ENCODE measurements around the gene HAUS2.
A peak's percentile ranks its signal among the peaks of the same experiment; 100 is the strongest.
"Not testable (repeated sequence)": the region's sequence is repeated elsewhere in the genome, so short reads cannot be mapped to it uniquely, and the experiment has no call there.

The HAUS2 gene

DNA sequence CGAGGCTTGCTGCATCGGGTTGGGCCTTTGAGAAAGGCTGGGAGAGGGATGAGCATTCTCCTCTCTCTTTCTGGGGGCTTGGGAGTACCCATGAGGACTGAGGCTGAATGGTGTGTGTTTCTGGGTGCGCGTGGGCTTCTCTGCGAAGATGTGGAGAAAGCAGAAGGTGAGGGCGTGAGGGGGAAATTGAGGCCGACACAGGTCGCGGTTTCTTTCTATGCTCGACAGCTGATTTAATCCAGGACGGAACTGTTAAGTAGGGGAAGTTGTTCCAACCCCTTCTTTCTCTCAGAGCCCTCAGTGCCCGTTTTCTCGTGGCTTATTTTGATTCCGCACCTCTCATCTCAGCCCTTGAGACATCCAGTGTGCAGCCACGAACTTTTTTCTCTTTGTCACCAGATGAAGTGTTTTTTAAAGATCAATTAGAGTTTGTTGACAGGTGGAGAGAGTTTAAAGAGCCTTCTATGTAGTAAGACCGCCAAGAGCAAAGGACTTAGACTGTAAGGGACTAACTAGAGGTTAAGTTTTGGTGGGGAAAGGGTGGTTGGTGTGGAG, 27.5 kb downstream of the HAUS2 start:
- no peak for DNase-seq (ENCODE audit: low spot score)

DNA sequence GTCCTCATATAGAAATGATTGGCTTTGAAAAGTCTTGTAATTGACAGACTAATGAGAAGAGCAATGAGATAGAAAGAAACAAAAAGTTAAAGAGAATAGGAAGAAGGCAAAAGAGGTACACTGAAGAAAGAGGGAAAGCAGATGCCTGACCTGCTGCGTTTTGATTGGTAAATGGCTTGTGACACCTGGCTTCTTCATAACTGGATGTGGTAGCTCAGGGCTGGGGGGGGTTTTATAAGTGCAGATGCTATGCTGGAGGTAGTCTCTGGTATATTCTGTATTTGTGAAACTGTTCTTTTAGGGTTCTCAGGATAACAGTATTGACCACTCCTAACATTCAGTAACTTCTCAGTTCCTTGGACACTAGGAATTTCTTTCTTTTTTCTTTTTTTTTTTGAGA, 28.1 kb downstream of the HAUS2 start:
- DNase-seq (ENCODE audit: low spot score) = no peak

DNA sequence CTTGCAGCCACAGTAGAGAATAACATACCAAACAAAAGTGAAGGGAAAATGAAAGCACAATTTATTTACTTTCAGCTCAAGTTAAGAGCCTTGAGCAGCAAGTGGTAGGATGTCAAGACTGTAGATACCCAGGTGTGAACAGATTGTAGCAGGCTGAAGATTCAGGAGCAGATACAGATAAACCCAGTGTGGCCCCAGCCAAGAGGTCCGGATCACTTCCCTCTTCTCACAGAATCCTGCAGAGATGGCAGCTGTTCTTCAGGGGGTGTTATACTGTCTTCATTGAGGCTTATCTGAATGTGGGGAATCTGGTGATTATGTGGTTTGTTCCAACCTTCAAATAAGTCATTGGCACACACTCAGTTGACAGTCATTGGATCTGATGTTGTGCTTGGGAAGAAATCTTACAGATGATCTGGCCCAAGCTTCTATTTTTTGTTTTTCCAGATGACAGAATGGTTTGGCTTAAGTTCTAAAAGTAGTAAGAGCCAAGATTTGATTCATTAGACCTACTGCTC, 28.9 kb downstream of the HAUS2 start:
- no peak for DNase-seq (ENCODE audit: low spot score)

- DNase-seq (ENCODE audit: low spot score) = no peak
Observed at GRCh38 chr15:42578984-42579537, 30.4 kb downstream of the HAUS2 start.

DNA sequence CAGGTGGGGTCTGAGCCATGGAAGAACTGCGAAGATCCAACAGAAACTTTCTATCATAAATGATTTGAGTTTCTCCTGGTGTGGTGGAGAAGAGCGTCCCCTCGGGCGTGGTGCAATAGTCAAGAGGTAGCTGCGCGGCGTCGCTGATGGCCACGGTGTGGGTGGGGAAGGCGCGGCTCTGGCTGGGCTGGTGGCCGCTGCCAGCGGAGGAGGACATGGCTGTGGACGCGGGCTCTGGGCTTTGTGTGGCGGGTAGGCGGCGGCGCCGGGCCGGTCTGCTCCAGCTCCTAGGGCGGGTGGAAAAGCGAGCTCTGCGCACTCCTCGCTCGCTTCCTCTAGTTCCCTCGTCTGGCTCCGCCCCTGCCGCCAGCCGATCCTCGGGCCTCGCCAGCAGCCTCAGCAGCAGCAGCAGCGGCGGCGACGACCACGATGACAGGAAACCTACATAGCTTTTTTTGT, 32.7 kb downstream of the HAUS2 start:
- peak; percentile 79 for DNase-seq (ENCODE audit: low spot score)

- no peak for DNase-seq (ENCODE audit: low spot score)
Observed at GRCh38 chr15:42582569-42583375, 34.1 kb downstream of the HAUS2 start.

DNA sequence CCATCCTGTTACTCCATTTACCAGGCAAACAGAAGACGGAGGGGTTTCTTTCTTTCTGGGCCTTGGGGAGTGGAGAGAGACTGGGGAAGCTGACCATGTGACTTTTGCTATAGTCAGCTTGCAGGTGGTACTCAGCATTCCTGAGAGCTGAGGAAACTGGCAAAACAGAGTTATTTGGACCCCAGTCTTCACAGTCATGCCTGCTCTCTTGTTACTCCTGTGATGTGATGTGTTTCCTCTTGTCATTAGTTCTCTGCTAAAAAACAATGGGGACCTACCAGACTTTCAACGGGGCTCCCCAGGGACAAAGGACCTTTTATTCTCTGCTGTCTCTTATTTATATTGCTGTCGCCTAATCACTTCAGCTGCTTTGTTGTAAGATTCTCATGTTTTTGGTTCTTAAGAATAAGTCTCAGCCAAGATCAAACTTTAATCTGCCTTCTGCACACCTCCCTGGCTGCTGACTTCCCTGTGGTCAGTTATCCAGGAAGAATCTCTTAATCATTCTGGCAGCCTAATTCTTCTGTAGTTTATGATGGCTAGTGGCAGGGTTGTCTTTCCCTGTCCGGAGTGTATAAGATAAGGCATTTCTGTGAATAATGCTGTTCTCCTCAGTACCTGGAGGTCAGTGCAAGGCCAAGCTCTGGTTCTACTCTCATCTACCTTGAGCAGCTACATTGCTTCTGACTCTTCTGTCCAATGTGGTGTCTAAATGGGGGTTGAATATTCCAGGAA, 35.6 kb downstream of the HAUS2 start:
- DNase-seq (ENCODE audit: low spot score) = peak; percentile 38

DNA sequence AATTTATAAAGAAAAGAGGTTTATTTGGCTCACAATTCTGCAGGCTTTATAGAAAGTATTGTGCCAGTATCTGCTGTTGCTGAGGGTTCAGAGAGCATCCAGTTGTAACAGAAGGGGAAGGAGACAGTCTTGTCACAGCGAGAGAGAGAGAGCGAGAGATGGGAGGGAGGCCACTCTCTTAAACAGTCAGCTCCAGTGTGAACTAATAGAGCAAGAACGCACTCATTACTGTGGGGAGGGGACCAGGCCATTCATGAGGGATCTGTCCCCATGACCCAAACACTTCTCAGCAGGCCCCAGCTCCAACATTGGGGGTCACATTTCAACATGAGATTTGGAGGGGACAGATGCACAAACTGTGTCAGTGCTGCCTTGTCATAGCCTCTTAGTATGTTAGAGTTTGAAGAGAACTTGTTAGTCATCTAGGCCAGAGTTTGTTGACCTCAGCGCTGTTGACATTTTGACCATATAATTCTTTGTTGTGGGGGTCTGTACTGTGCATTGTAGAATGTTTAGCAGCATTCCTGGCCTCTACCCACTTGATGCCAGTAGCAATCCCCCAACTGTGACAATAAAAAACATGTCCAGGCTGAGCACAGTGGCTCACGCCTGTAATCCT, 42.1 kb downstream of the HAUS2 start:
- no peak for DNase-seq (ENCODE audit: low spot score)

DNA sequence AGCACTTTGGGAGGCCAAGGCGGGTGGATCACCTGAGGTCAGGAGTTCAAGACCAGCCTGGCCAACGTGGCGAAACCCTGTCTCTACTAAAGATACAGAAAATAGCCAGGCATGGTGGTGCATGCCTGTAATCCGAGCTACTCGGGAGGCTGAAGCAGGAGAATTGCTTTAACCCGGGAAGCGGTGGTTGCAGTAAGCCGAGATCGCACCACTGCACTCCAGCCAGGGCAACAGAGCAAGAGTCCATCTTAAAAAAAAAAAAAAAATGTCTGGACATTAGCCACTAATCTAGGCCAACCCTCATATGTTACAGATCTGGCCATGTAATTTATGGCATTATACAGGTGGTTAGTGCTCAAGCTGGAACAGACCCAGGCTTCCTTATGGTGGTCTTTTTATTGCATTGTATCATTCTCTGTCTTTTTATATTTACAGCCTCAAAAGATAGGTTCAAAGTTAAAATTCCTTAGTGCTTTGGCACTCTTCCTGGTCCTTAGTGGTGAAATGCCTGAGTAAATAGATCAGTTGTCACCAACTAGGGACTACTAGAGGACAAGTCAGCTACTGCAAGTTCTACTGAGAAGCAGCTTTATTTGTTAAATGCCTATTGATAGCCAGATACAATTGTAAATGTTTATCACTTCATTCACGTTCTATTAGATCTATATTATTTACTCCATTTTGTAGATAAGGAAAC, 42.7 kb downstream of the HAUS2 start:
- DNase-seq (ENCODE audit: low spot score) = peak; percentile 56

DNA sequence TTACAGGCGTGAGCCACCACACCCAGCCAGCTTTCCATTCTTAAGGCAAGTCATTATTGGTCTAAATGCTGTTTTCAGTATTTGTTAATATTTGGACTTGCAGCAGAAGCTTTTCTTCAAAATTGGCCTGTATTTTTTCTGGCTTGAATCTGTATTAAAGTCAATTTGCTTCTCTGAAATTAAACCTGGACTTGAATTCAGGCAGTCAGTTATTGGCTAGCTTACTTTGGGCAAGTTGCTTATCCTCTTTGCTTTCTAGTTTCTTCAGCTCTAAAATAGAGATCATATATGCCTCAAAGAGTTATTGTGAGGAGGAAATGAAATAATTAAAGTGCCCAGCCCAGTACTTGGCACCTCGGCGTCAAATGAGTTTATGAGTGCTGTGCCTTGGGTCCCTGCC, 44.1 kb downstream of the HAUS2 start:
- no peak for DNase-seq (ENCODE audit: low spot score)

- no peak for DNase-seq (ENCODE audit: low spot score)
Observed at GRCh38 chr15:42593143-42593542, 44.5 kb downstream of the HAUS2 start.

- DNase-seq (ENCODE audit: low spot score) = no peak
Observed at GRCh38 chr15:42594095-42594494, 45.5 kb downstream of the HAUS2 start.

DNA sequence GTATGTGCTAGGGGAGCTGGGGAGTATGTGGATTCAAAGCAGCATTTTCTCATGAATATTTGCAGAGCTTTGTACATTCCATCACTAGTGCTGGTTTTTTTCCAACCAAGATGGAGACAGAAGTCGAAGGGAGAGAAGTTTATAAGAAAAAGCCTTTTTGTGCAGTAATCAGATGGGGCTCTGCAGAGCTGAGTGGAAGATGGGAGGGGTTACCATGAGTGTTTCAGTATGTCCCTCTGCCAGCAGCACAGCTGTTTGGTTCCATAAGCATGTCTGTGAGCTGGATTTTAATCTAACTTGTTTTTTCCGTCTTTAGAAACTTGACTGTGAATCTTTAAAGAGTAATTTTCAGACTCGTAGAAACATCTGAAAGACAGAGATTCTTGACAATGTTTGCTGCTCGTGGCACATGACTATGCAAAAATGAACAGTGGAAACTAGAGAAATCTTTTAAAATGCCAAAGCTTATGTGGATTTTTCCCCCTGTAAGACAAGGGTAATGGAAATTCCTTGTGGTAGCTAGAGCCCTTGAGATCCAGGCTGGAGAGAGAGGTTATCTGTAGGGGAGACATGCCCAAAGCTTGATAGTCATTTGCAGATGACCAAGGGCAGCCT, 47.1 kb downstream of the HAUS2 start:
- no peak for DNase-seq (ENCODE audit: low spot score)

GRCh38 chr15:42601316-42601715, 52.7 kb downstream of the HAUS2 start:
- not testable (repeated sequence) for DNase-seq (ENCODE audit: low spot score)

DNA sequence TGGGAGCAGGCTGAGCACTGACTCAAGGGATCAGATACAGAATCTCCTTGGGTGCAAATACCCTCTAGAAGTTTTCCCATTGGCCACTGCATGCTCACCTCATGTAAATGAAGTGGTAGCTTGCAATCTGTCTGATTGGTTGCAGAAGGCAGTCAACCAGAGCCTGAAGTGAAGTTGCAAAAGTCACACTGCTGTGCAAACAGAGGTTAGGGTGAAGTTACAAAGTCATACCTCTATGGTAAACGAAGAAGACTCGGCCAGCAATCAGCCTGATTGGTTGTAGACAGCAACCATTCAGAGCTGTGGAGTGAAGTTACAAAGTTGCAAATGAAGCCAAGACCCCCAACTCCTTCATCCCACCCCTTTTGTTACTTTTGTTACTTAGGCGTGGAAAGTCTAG, 53.9 kb downstream of the HAUS2 start:
- DNase-seq (ENCODE audit: low spot score) = no peak

- DNase-seq (ENCODE audit: low spot score) = no peak
Observed at GRCh38 chr15:42603978-42604377, 55.3 kb downstream of the HAUS2 start.

DNA sequence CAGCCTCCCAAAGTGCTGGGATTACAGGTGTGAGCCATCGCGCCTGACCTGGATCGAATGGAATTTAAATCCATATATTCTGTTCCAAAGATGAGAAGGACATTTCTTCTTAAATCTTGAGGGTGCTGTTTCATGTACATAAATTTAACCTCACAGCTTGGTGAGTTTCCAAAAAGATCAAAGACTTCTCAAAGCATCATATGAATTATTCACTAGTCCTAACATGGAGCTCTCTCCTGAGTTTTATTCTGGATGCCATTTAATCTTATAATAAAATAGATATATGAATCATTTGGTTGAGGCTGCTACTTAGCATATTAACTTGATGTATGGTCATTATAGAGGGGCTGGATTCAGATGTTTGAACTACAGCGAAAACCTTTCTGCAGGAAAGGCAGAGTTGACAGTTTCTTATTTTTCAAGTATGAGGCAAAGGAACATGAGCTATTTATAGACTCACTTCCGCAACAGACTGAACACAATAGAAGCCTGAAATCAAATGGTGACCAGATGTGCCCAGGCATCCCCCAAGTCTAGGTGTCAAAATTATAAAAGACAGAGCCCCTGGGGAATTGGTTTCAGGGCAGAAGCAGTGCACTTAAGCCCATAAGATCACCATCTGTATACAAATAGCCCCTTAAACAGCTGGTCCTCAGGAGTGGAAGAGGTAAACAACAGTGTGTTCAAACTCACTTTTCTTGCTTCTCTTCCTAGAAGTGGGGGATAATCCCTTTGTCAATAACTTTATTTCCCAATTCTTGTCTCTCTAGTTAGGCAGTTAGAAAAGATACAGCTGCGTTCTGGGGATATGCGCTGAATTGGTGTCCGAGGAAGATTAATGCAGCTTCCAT, 56.5 kb downstream of the HAUS2 start:
- DNase-seq (ENCODE audit: low spot score) = no peak

- no peak for DNase-seq (ENCODE audit: low spot score)
Observed at GRCh38 chr15:42605796-42606195, 57.2 kb downstream of the HAUS2 start.

- DNase-seq (ENCODE audit: low spot score) = peak; percentile 67
Observed at GRCh38 chr15:42608110-42608531, 59.5 kb downstream of the HAUS2 start.
